GM12865 (cell line): ENCODE results near the gene AGBL4.

Experiments used
- DNase-seq: peaks from one replicate; pipeline ENCODE4 v3.0.0; 2010; ENCODE audit warnings: low read depth
- H3K4me3 ChIP-seq: 2 replicates; pipeline ENCODE4 v1.5.1; 2011; ENCODE audit warnings: mild to moderate bottlenecking, low read depth, low read length, control low read depth
- CTCF ChIP-seq: IDR thresholded peaks from 2 replicates; pipeline ENCODE4 v1.5.1; 2011; ENCODE audit warnings: low read length, control low read depth, low read depth, inconsistent platforms; ENCODE audit not compliant: insufficient read depth; ENCODE audit errors: missing control alignments

Gene AGBL4

GRCh38 chr1:48552420-48552819 lies 1471.3 kb downstream of the AGBL4 start:
- peak; percentile 31 for DNase-seq
- no peak overlapping the region for H3K4me3 ChIP-seq
- peak; percentile 39 for TF ChIP-seq CTCF

GRCh38 chr1:48548985-48549384 lies 1474.8 kb downstream of the AGBL4 start:
- DNase-seq: no peak
- no peak overlapping the region for H3K4me3 ChIP-seq
- no peak for TF ChIP-seq CTCF

- DNase-seq: no peak
- TF ChIP-seq CTCF: no peak
- no peak overlapping the region for H3K4me3 ChIP-seq
Measured at GRCh38 chr1:48547561-48548220, 1476.1 kb downstream of the AGBL4 start.

GRCh38 chr1:48543854-48544253 lies 1479.9 kb downstream of the AGBL4 start:
- H3K4me3 ChIP-seq: no peak overlapping the region
- no peak for TF ChIP-seq CTCF
- DNase-seq: no peak

- TF ChIP-seq CTCF: no peak
- DNase-seq: no peak
- no peak overlapping the region for H3K4me3 ChIP-seq
Measured at GRCh38 chr1:48540587-48540986, 1483.2 kb downstream of the AGBL4 start.

GRCh38 chr1:48536477-48536876 lies 1487.3 kb downstream of the AGBL4 start:
- no peak overlapping the region for H3K4me3 ChIP-seq
- no peak for DNase-seq
- no peak for TF ChIP-seq CTCF

DNA sequence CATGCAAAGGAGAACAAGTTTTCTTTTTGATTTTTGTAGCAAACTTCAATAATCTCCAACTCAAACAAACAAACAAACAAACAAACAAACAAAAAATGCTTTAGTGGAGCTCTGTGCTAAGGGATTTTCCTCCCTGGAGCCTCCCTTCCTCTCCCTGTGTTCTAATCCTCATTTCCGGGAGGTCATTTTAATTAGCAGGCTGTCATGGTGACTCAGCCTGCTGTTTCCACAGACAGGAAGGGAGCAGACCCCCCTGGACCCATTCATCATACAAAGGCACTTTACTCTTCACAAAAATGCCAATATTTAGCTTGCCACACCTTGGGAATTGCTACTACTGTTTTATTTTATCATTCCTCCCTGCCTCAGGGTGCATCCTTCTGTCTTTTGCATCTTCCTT lies 1490.8 kb downstream of the AGBL4 start:
- no peak overlapping the region for H3K4me3 ChIP-seq
- no peak for TF ChIP-seq CTCF
- no peak for DNase-seq
